Erythroblast (primary cell): ENCODE data around the gene SLC25A6.

ENCODE experiments used
- GATA1 ChIP-seq: IDR thresholded peaks from 2 replicates; pipeline ENCODE4 v1.6.1; 2011; ENCODE audit warnings: low read depth, mild to moderate bottlenecking, control low read depth, low read length, moderate library complexity
- POLR2A ChIP-seq: IDR thresholded peaks from 2 replicates; pipeline ENCODE4 v1.6.1; 2011; ENCODE audit warnings: mild to moderate bottlenecking, low read length

GRCh38 chrX:1435241-1435895 lies 43.5 kb upstream of the SLC25A6 start:
- TF ChIP-seq POLR2A (no peak), GATA1 (no peak)
